Measurements from ENCODE around the gene IARS2. TPM values are rescaled to one million over a fixed set of nuclear protein-coding genes. Genes with fewer than 3 reads are reported as not detected.

Gene IARS2
- total RNA-seq, 1 experiment from 2014 or later, result 72.9 TPM

DNA sequence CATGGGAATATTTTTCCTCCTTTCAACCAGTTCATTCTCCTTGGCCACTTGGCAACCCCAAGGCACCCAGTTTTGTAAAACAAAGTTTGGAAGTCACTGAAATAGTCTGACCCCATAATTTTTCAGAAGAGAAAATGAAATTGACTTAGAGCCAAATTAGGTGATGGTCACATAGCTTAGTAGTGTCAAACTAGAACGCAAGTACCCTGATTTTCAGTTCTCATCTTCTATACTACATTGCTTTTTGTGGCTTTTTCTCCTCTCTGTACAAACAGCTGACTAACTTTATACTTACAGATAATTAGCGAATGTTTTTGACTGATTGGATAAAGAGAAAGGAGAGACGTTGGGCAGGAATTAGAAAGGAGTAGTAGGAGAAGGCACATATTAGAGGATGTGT is 33.1 kb downstream of the IARS2 start:
- H2AK5ac ChIP-seq (ENCODE audit: insufficient read length, low read length), result no peak overlapping the region
- H2BK20ac ChIP-seq (ENCODE audit: low read depth, low read length, poor library complexity, severe bottlenecking), result no peak overlapping the region
- no peak overlapping the region for H4K8ac ChIP-seq (replicated peaks; ENCODE audit: insufficient read length, low read depth, low read length)
- no peak overlapping the region for H3K23ac ChIP-seq (ENCODE audit: insufficient read length, low read depth, low read length)
- no peak overlapping the region for H2BK5ac ChIP-seq (ENCODE audit: insufficient read length, low read length)
- peaks cover 8 to 35% (median 32%) of the 10 kb centered on the region in 3 experiments; a peak in 6 of 7 replicates for H3K36me3 Mint-ChIP-seq (ENCODE audit: insufficient read depth in 1 of 3, low read depth in 3 of 3)
- H2BK120ac ChIP-seq (ENCODE audit: low read depth, low read length, poor library complexity, severe bottlenecking), result no peak overlapping the region
- H3K14ac ChIP-seq (ENCODE audit: insufficient read depth, low read length), result no peak overlapping the region
- no peak overlapping the region for H3K9ac ChIP-seq (ENCODE audit: extremely low read depth, insufficient read length, low read length)
- no CpG with 5 or more reads among the region's 3 CpGs for WGBS (ENCODE audit: extremely low coverage, insufficient read length, low lambda C conversion rate)
- no peaks in the 10 kb centered on the region for H3K9me3 Mint-ChIP-seq
- no peak for TF ChIP-seq CTCF (conservative IDR thresholded peaks at IDR 0.05)
- peak overlapping the region in 1 of 3 experiments; percentile 5; a peak in 1 of 7 replicates for H3K27ac Mint-ChIP-seq
- no peak overlapping the region for H3K27ac ChIP-seq (ENCODE audit: insufficient read length, low read depth, low read length)
- H4K91ac ChIP-seq (ENCODE audit: insufficient read length, low read depth, low read length), result no peak overlapping the region
- H3K79me2 ChIP-seq (ENCODE audit: insufficient read depth, low read length), result no peaks in the 10 kb centered on the region
- H3K4me1 Mint-ChIP-seq, result peaks cover 0 to 4% of the 10 kb centered on the region in 2 experiments; a peak in 1 of 4 replicates
- no peaks in the 10 kb centered on the region for H3K4me1 ChIP-seq (ENCODE audit: insufficient read depth, low read length)
- H3K79me1 ChIP-seq (ENCODE audit: insufficient read depth, low read depth, low read length, poor library complexity, severe bottlenecking), result no peaks in the 10 kb centered on the region
- no peak overlapping the region for H3T11ph ChIP-seq (ENCODE audit: low read length)
- H3K23me2 ChIP-seq (ENCODE audit: insufficient read length, low read depth, low read length, poor library complexity, severe bottlenecking), result no peaks in the 10 kb centered on the region
- H3K27me3 ChIP-seq (ENCODE audit: insufficient read depth, low read length), result no peaks in the 10 kb centered on the region
- H3K18ac ChIP-seq (ENCODE audit: insufficient read length, low read depth, low read length), result no peak overlapping the region
- H3K4me2 ChIP-seq (ENCODE audit: insufficient read depth, insufficient read length, low read length), result no peak overlapping the region
- H2BK15ac ChIP-seq (ENCODE audit: low read depth, low read length), result no peak overlapping the region
- H3K9me3 ChIP-seq (ENCODE audit: control insufficient read depth, low read depth, low read length), result no peaks in the 10 kb centered on the region
- H4K5ac ChIP-seq (ENCODE audit: insufficient read length, low read depth, low read length), result no peak overlapping the region
- H4K20me1 ChIP-seq (ENCODE audit: control insufficient read depth, insufficient read depth, insufficient read length), result no peaks in the 10 kb centered on the region
- no peak overlapping the region for H2AFZ ChIP-seq (ENCODE audit: low read length)
- H3K56ac ChIP-seq (ENCODE audit: insufficient read length, low read depth, low read length), result no peak overlapping the region
- no peaks in the 10 kb centered on the region for H3K27me3 Mint-ChIP-seq (ENCODE audit: low read depth)
- H3K4me3 Mint-ChIP-seq, result no peak overlapping the region
- no peak overlapping the region for H2BK12ac ChIP-seq (ENCODE audit: insufficient read length, low read depth, low read length)
- no peak overlapping the region for H3K4ac ChIP-seq (ENCODE audit: low read depth, low read length)
- no peak for DNase-seq
